GM12878 (cell line): Measurements from ENCODE around the gene UBAC2. TPM values are rescaled to one million over a fixed set of nuclear protein-coding genes. Genes with fewer than 3 reads are reported as not detected.

Source experiments
- ATAC-seq: fragments of 200-7000 bp; cut with Tn5 transposase; 3 replicates; pipeline ENCODE4 v1.9.1; 2020; ENCODE audit warnings: mild to moderate bottlenecking, moderate library complexity
- BruUV-seq: library from RNA; stranded (reverse); fragments of 400-500 nt; replicated peaks from 2 replicates; lab custom pipeline; 2021; lab: Mats Ljungman, UMichigan
- CTCF ChIA-PET: fragments of 300-600 bp; sonication (Branson Sonifier 250); formaldehyde crosslinking; extraction: SDS; loops from one replicate; lab custom pipeline; 2021; ENCODE audit warnings: inconsistent platforms; lab: Yijun Ruan, JAX
- POLR2A ChIA-PET: fragments of 350-600 bp; formaldehyde crosslinking; extraction: SDS; loops from one replicate; lab custom pipeline; 2021; ENCODE audit warnings: inconsistent platforms; lab: Charles Lee
- RAD21 ChIA-PET: fragments of 300-600 bp; sonication (Branson Sonifier 250); formaldehyde crosslinking; loops from one replicate; lab custom pipeline; 2023; ENCODE audit warnings: antibody characterized with exemption; ENCODE audit not compliant: unreplicated experiment; lab: Charles Lee
- SMC1A ChIA-PET: fragments of 300-600 bp; sonication (Branson Sonifier 250); formaldehyde crosslinking; loops from one replicate; lab custom pipeline; 2023; ENCODE audit not compliant: unreplicated experiment, uncharacterized antibody; lab: Charles Lee
- DNase-seq: peaks from one replicate; pipeline ENCODE4 v3.0.0-alpha.2; 2011; ENCODE audit warnings: low read depth, low spot score
- FAIRE-seq: peaks from 3 replicates; lab custom pipeline; 2011; peaks lifted over from hg19 to GRCh38; lab: Jason Lieb, UNC
- H2AFZ ChIP-seq: 2 replicates; pipeline ENCODE4 v1.6.0; 2011; ENCODE audit warnings: low read depth, low read length, control low read depth; ENCODE audit not compliant: control insufficient read depth
- H3K27ac ChIP-seq: 2 replicates; pipeline ENCODE4 v1.5.1; 2011; ENCODE audit warnings: control low read depth; ENCODE audit not compliant: control insufficient read depth, insufficient read depth
- H3K27me3 ChIP-seq, 2 experiments: replicated peaks in 1 of 2; 2 replicates each; pipeline versions ENCODE4 v1.6.0 to v1.6.1; 2011; ENCODE audit warnings: low read length in 1 of 2; ENCODE audit not compliant: control insufficient read depth in 2 of 2, insufficient read depth in 2 of 2
- H3K36me3 ChIP-seq, 2 experiments: 2 replicates each; pipeline ENCODE4 v1.5.1; 2011; ENCODE audit warnings: low read length in 1 of 2; ENCODE audit not compliant: control insufficient read depth in 2 of 2, insufficient read depth in 2 of 2
- H3K4me1 ChIP-seq: 2 replicates; pipeline ENCODE4 v1.6.1; 2011; ENCODE audit warnings: mild to moderate bottlenecking, low read length, moderate library complexity, mixed read lengths; ENCODE audit not compliant: control insufficient read depth, insufficient read depth
- H3K4me2 ChIP-seq: 2 replicates; pipeline ENCODE4 v1.6.0; 2011; ENCODE audit warnings: control low read depth; ENCODE audit not compliant: control insufficient read depth, insufficient read depth
- H3K4me3 ChIP-seq: fragments of 200-600 bp; sonication (generic); 2 replicates; pipeline ENCODE4 v1.5.1; 2016
- H3K79me2 ChIP-seq: 2 replicates; pipeline ENCODE4 v1.6.0; 2011; ENCODE audit warnings: low read length; ENCODE audit not compliant: control insufficient read depth, insufficient read depth
- H3K9ac ChIP-seq: 2 replicates; pipeline ENCODE4 v1.8.0; 2011; ENCODE audit warnings: low read length, control low read depth, mixed read lengths; ENCODE audit not compliant: control insufficient read depth, insufficient read depth
- H3K9me3 ChIP-seq: replicated peaks from 3 replicates; pipeline ENCODE4 v1.5.1; 2011; ENCODE audit warnings: mild to moderate bottlenecking, low read length; ENCODE audit not compliant: control insufficient read depth, insufficient read depth
- H4K20me1 ChIP-seq: 2 replicates; pipeline ENCODE4 v1.6.0; 2011; ENCODE audit not compliant: control insufficient read depth, insufficient read depth
- ATF7 ChIP-seq: fragments of 450-650 bp; IDR thresholded peaks from 2 replicates; pipeline ENCODE4 v1.6.1; 2016; ENCODE audit warnings: low read depth, mild to moderate bottlenecking
- BACH1 ChIP-seq: fragments of 450-650 bp; IDR thresholded peaks from 2 replicates; pipeline ENCODE4 v1.6.1; 2017; ENCODE audit warnings: mild to moderate bottlenecking, borderline replicate concordance
- BRCA1 ChIP-seq: IDR thresholded peaks from 2 replicates; pipeline ENCODE4 v1.6.1; 2011; ENCODE audit warnings: low read depth, low read length, improper control_type of control experiment
- CREB1 ChIP-seq: IDR thresholded peaks from 2 replicates; pipeline ENCODE4 v1.6.1; 2012; ENCODE audit warnings: low read depth, mild to moderate bottlenecking, inconsistent platforms
- DPF2 ChIP-seq: fragments of 450-650 bp; IDR thresholded peaks from 2 replicates; pipeline ENCODE4 v1.6.1; 2017; ENCODE audit warnings: mild to moderate bottlenecking
- ESRRA ChIP-seq: IDR thresholded peaks from 2 replicates; pipeline ENCODE4 v1.6.1; 2012; ENCODE audit warnings: mild to moderate bottlenecking, low read length, improper control_type of control experiment
- ETV6 ChIP-seq, 2 experiments: fragments of 450-650 bp in 1 of 2; IDR thresholded peaks in 1 of 2; conservative IDR thresholded peaks in 1 of 2; 2 replicates each; pipeline ENCODE4 v1.6.1; 2014; ENCODE audit warnings: antibody characterized with exemption in 1 of 2, borderline replicate concordance in 1 of 2, low read depth in 1 of 2, mild to moderate bottlenecking in 1 of 2, moderate library complexity in 1 of 2
- GABPA ChIP-seq: IDR thresholded peaks from 2 replicates; pipeline ENCODE4 v1.6.1; 2014; ENCODE audit warnings: antibody characterized with exemption, low read depth, mild to moderate bottlenecking, inconsistent platforms
- HDAC2 ChIP-seq: fragments of 200-600 bp; sonication (generic); IDR thresholded peaks from 2 replicates; pipeline ENCODE4 v1.6.1; 2017
- NR2C2 ChIP-seq: IDR thresholded peaks from 2 replicates; pipeline ENCODE4 v1.6.1; 2011; ENCODE audit warnings: borderline replicate concordance, low read depth; ENCODE audit not compliant: control insufficient read depth, insufficient read length
- PAX8 ChIP-seq: fragments of 450-650 bp; IDR thresholded peaks from 2 replicates; pipeline ENCODE4 v1.6.1; 2017; ENCODE audit warnings: mild to moderate bottlenecking, moderate library complexity
- POU2F2 ChIP-seq: IDR thresholded peaks from 3 replicates; pipeline ENCODE4 v1.6.1; 2011; ENCODE audit warnings: low read depth, mild to moderate bottlenecking, low read length, borderline replicate concordance
- RFX5 ChIP-seq: IDR thresholded peaks from 2 replicates; pipeline ENCODE4 v1.6.1; 2011; ENCODE audit warnings: low read depth, low read length, improper control_type of control experiment
- TCF12 ChIP-seq: IDR thresholded peaks from 2 replicates; pipeline ENCODE4 v1.6.1; 2011; ENCODE audit warnings: low read depth, mild to moderate bottlenecking, low read length
- WRNIP1 ChIP-seq: IDR thresholded peaks from 2 replicates; pipeline ENCODE4 v1.6.1; 2011; ENCODE audit warnings: low read depth, low read length, improper control_type of control experiment, borderline replicate concordance
- YY1 ChIP-seq: IDR thresholded peaks from 2 replicates; pipeline ENCODE4 v1.6.1; 2011; ENCODE audit warnings: low read depth, mild to moderate bottlenecking, low read length
- ZNF207 ChIP-seq: fragments of 450-650 bp; IDR thresholded peaks from 2 replicates; pipeline ENCODE4 v1.6.1; 2014; ENCODE audit warnings: antibody characterized with exemption, mild to moderate bottlenecking, borderline replicate concordance
- WGBS: methylation state at CpG from one replicate; pipeline ENCODE4 v1.1.6; 2016; ENCODE audit warnings: low lambda C conversion rate; ENCODE audit not compliant: insufficient replicate concordance, insufficient coverage; ENCODE audit errors: missing lambda C conversion rate; 5-methylcytosine and 5-hydroxymethylcytosine counted together
- in situ Hi-C: fragments of 300-500 bp; cut with MboI; formaldehyde crosslinking; loops from 9 replicates; pipeline ENCODE4 v1.14.3; 2018; ENCODE audit warnings: mixed read lengths
- intact Hi-C: fragments of 100-400 bp; cut with micrococcal nuclease; formaldehyde crosslinking; loops from one replicate; pipeline ENCODE4 v1.14.2; 2022; ENCODE audit not compliant: unreplicated experiment
- polyA plus RNA-seq, 11 experiments: library from polyadenylated mRNA; depleted of rRNA in 4 of 11; unstranded in 6 of 11; stranded (reverse) in 5 of 11; fragments of >200 nt; fragmentation: Nextera tagmentation in 4 of 11; fragmentation: Illumina TruSeq in 1 of 11; extraction: Ambion mirVana in 4 of 11; extraction: Trizol in 1 of 11; gene quantifications; 1 replicate in 1 of 11; 2 replicates in 10 of 11; pipeline versions ENCODE4 v1.2.1 to v1.2.3, GENCODE V29; 2011 to 2016; ENCODE audit warnings: inconsistent platforms in 2 of 11, missing spikeins in 2 of 11, low read depth in 1 of 11
- total RNA-seq, 4 experiments: library from RNA; depleted of rRNA in 3 of 4; stranded (reverse); fragments of >200 nt in 3 of 4; fragmentation: Illumina TruSeq in 1 of 4; extraction: Trizol in 1 of 4; gene quantifications; 2 replicates each; pipeline versions ENCODE4 v1.2.1 to v1.2.3, GENCODE V29; 2013 to 2021
- TF ChIP-seq, protein P1 (sequence below): fragments of 450-650 bp; formaldehyde crosslinking; IDR thresholded peaks from 2 replicates; pipeline ENCODE4 v1.5.0; 2022; ENCODE audit warnings: mild to moderate bottlenecking, missing genetic modification characterization
- TF ChIP-seq, protein P2 (sequence below): IDR thresholded peaks from 2 replicates; pipeline ENCODE4 v1.6.1; 2011; ENCODE audit warnings: borderline replicate concordance, low read depth, mild to moderate bottlenecking, moderate library complexity, low read length; ENCODE audit not compliant: insufficient read depth, poor library complexity, severe bottlenecking
- TF ChIP-seq, protein P3 (sequence below): IDR thresholded peaks from 2 replicates; pipeline ENCODE4 v1.6.1; 2012; ENCODE audit warnings: low read depth, low read length, improper control_type of control experiment

The UBAC2 gene
- total and polyA plus RNA-seq, 10 of the 15 experiments (the other 5 are each of a cell fraction or from before 2014, with no cell fraction given) = 3.0 to 54.6 (median 17.4) TPM

DNA sequence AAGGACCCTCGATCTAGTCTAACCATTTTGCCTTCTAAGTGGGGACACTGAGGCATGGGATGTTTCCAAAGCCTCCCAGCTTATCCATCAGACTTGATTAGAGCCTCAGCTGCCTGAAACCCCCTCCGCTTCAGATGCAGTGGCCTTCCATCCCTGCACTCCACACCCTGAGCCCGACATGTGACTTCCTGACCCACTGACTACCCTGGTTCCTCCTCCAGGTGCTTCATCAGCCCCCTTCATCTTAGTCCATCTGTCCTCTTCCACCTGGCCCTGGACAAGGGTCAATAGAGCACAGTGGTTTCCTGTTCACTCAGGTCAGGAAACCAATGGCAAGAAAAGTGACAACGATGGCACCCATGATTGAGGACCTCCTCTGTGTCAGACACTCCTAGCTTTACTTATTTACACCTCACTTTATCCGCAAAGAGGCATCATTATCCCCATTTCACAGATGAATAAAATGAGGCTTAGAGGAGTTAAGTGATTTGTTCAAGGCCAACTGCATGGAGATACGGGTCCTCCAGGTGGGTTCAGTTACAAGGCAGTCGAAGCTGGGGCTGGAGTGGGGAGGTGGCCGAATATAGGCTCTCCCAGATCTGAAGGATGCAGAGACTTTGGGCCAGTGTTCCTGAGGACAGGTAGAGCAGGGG lies 219.1 kb downstream of the UBAC2 start:
- peaks cover 59% of the 10 kb centered on the region for H3K4me1 ChIP-seq
- TF ChIP-seq ESRRA = 0 out of 2 replicates have a peak, but pooled peaks have one; percentile 10
- TF ChIP-seq, protein P1, sequence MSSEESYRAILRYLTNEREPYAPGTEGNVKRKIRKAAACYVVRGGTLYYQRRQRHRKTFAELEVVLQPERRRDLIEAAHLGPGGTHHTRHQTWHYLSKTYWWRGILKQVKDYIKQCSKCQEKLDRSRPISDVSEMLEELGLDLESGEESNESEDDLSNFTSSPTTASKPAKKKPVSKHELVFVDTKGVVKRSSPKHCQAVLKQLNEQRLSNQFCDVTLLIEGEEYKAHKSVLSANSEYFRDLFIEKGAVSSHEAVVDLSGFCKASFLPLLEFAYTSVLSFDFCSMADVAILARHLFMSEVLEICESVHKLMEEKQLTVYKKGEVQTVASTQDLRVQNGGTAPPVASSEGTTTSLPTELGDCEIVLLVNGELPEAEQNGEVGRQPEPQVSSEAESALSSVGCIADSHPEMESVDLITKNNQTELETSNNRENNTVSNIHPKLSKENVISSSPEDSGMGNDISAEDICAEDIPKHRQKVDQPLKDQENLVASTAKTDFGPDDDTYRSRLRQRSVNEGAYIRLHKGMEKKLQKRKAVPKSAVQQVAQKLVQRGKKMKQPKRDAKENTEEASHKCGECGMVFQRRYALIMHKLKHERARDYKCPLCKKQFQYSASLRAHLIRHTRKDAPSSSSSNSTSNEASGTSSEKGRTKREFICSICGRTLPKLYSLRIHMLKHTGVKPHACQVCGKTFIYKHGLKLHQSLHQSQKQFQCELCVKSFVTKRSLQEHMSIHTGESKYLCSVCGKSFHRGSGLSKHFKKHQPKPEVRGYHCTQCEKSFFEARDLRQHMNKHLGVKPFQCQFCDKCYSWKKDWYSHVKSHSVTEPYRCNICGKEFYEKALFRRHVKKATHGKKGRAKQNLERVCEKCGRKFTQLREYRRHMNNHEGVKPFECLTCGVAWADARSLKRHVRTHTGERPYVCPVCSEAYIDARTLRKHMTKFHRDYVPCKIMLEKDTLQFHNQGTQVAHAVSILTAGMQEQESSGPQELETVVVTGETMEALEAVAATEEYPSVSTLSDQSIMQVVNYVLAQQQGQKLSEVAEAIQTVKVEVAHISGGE (CRISPR knock-in tag) = no peak
- TF ChIP-seq, protein P2, sequence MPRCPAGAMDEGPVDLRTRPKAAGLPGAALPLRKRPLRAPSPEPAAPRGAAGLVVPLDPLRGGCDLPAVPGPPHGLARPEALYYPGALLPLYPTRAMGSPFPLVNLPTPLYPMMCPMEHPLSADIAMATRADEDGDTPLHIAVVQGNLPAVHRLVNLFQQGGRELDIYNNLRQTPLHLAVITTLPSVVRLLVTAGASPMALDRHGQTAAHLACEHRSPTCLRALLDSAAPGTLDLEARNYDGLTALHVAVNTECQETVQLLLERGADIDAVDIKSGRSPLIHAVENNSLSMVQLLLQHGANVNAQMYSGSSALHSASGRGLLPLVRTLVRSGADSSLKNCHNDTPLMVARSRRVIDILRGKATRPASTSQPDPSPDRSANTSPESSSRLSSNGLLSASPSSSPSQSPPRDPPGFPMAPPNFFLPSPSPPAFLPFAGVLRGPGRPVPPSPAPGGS = no peak
- no peak for TF ChIP-seq WRNIP1
- TF ChIP-seq ATF7 = no peak
- no peak for TF ChIP-seq GABPA
- no peak for TF ChIP-seq CREB1
- TF ChIP-seq NR2C2 = no peak
- no peak for TF ChIP-seq ETV6 (conservative IDR thresholded peaks at IDR 0.05 in 1 of 2, IDR thresholded peaks at IDR 0.05 in 1 of 2; ENCODE audit: borderline replicate concordance in 1 of 2, low read depth in 1 of 2)
- TF ChIP-seq PAX8 = no peak
- TF ChIP-seq HDAC2 = 0 out of 2 replicates have a peak, but pooled peaks have one; percentile 65
- no peak for TF ChIP-seq YY1
- TF ChIP-seq, protein P3, sequence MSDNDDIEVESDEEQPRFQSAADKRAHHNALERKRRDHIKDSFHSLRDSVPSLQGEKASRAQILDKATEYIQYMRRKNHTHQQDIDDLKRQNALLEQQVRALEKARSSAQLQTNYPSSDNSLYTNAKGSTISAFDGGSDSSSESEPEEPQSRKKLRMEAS = no peak
- no peak for TF ChIP-seq RFX5
- no peak for TF ChIP-seq BACH1
- no peak for TF ChIP-seq TCF12
- no peak for TF ChIP-seq DPF2
- 0 out of 2 replicates have a peak, but pooled peaks have one; percentile 25 for TF ChIP-seq ZNF207
- TF ChIP-seq POU2F2 = no peak
- no peak for TF ChIP-seq BRCA1

More for the DNA sequence above, 219.1 kb downstream of the UBAC2 start:
- Histone ChIP-seq H3K4me2 (peak overlapping the region; percentile 88), H3K9ac (no peak overlapping the region), H3K79me2 (no peaks in the 10 kb centered on the region; the same call in 1 of the 2 replicates), H3K27me3 (no peaks in the 10 kb centered on the region), H3K4me3 (no peak overlapping the region), H3K36me3 (no peaks in the 10 kb centered on the region), H3K27ac (peak overlapping the region; percentile 70), H4K20me1 (no peaks in the 10 kb centered on the region), H3K9me3 (no peaks in the 10 kb centered on the region; the same call in 2 of the 3 replicates), H2AFZ (peak overlapping the region; percentile 24; the same call in 1 of the 2 replicates)
- FAIRE-seq (no peak), ATAC-seq (peak; percentile 2; the same call in 2 of the 3 replicates), DNase-seq (no peak)
- in situ Hi-C loops (no loop called here), intact Hi-C loops (loop anchor here (1.0 to 10.0 kb wide), 2 partner anchors 14 to 845 kb away; partner anchors contain the start of gene STK24)
- CTCF ChIA-PET = interaction anchor here (0.6 to 6.6 kb wide), 13 partner anchors 8 to 816 kb away, joined by 3 to 65 read pairs (median 5); no protein-coding TSS in a partner anchor
- 46% methylated on average over 8 of the region's 8 CpGs for WGBS
- POLR2A ChIA-PET = interaction anchor here (0.5 to 1.8 kb wide), 8 partner anchors 10 to 908 kb away, joined by 3 to 6 read pairs (median 3); no protein-coding TSS in a partner anchor
- no TSS peak for BruUV-seq
- SMC1A ChIA-PET = interaction anchor here (0.8 to 9.9 kb wide), 13 partner anchors 8 to 149 kb away, joined by 3 to 111 read pairs (median 6); no protein-coding TSS in a partner anchor
- RAD21 ChIA-PET = interaction anchor here (0.7 to 4.3 kb wide), 16 partner anchors 8 to 243 kb away, joined by 3 to 43 read pairs (median 4); partner anchors contain the start of gene GPR183
